ENCODE measurements around the gene CNTN5.
"Not testable (repeated sequence)": the region's sequence is repeated elsewhere in the genome, so short reads cannot be mapped to it uniquely, and the experiment has no call there.

CNTN5 gene

DNA sequence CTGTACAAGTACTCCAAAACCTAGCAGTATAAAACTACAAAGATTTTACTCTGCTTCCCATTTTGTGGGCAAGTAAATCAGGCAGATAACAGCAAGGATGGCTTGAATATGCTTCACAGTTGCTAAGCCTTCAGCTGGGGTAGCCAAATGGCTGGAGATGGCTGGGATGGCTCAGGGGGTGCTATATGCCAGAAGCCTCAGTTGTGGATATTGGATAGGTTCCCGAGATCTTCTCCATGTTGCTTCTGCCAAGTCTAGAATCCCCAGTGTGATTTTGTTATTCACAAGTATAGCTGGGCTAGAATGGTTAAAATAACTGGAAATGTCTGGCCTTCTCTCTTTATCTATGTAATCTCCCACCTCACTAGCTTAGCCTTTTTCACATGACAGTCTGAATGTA, 1194.0 kb downstream of the CNTN5 start:
- DNase-seq (ENCODE audit: low spot score): no peak

DNA sequence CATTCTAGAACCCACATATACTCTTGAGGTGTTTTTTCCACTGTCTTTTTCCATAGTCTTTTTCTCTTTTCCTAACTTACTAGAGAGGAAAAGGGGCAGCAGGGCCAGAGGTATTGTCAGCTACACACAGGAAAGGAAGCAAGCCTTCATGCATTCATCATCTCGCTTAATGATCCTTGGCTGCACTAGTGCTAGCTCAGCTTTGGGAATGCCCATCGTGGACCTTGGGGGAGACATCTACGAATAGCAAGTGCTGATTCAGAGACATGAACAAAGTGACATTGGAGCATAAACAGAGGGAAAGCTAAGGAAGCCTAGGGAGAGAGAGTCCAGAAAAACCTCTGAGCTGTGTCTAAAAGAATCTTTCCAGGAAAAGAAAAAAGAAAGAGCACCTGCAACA, 1200.1 kb downstream of the CNTN5 start:
- DNase-seq (ENCODE audit: low spot score): no peak

DNA sequence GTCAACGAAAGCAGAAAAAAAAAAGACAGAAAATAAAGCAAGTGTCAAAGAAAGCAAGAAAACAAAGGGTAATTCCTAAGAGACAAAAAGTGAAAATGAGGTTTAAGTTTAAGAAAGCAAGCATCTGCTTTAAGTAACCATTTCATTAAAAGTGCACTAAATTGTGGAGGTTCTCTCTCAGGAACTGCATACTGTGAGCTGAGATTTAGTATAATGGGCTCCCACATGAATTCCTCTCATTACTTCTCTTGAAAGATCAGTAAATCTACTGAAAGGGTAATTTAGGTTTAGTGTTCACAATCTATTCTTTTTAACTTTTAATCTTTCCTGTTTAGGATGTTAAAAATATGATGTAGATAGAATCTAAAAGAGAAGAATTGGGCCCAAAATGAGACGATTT, 1201.0 kb downstream of the CNTN5 start:
- DNase-seq (ENCODE audit: low spot score): no peak

DNA sequence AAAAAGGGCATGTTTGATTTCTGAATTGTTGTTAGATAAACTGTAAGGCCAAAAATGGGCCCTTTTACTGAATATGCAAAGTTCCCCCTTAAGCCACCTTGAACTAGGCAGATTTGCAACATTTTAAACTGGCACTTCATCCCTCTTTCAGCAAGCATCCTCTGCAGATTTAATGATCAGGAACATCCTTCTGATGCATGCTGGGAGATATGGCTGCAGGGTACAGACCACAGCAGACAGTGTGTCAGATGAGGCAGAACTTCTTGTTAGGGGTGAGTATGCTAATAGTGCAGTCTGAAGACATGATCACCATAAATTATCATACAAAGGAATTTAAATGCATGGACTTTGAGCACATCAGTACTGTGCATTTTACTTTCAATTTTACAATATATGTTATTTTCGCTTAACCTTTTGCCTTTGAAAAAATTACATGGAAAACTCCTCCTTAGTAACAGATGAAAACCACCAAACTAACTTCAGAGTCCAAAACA, 1203.8 kb downstream of the CNTN5 start:
- no peak for DNase-seq (ENCODE audit: low spot score)

DNA sequence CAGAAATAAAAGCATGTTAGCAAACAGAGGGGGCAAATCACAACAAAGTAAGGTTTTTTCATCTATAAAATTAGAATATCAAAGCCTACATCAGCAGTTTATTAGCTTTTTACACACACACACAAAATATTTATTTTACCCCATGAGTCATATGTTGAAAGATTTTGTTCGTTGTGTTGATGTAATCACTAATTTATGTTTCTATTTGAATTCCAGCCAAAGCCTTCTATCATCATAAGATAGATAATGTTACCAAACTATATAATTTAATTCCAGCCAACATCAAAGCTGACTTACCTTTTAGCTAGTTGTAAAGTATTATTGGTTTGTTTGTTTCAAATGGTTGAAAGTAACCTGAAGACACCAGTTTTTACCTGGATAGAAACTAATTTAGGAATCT, 1208.3 kb downstream of the CNTN5 start:
- no peak for DNase-seq (ENCODE audit: low spot score)

DNA sequence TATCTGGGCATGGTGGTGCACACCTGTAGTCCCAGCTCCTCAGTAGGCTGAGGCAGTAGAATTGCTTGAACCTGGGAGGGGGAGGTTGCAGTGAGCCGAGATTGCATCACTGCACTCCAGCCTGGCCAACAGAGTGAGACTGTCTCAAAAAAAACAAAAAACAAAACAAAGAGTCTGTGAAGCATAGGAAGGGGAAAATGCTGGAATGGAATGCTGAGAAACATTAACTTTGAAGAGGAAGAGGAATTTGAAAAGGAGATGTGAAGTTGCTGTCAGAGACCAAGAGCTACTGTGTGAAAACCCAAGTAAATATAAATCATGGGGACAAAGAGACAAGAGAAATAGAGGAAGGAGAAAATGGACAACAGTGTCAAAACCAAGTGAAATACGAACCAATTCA, 1211.3 kb downstream of the CNTN5 start:
- no peak for DNase-seq (ENCODE audit: low spot score)

DNA sequence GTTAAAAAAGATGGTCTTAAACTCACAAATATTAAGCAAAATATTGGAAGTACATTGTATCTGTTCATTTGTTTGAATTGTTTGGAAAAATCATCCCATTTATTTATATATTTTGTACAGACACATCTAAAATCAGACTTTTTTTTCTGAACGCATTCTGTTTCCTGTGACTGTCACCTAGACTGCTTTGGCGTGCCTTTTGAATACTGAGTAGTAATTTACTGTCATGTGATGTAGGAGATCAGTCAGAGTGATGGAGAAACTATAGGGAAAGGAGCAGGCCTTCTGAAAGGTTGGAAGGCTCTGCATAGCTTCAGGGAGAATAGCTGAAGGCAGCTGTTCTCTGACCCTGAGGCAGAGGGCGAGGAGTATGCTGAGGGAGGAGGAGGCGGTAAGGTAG, 1214.3 kb downstream of the CNTN5 start:
- no peak for DNase-seq (ENCODE audit: low spot score)

DNA sequence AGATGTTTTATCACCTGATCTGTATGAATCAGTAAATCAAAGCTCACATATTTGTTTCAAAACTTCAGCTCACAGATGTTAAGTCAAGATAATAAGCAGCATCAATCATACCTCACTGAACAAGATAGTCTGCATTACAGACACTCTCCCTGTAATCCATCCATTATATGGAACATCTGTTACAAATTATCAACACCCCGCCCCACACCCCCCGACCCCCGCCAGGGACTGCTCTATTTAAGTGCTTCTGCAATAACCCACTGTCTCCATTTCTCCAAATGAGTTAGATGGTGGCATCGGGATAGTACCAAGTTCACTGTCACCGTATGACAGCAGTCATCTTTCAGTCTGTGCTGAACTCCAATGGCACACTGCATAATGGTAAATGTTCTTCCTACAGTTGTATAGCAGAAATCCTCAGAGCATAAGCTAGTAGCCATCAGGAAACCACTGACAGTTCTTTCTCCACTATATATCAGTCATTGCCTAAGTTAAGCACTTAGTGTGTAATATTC, 1219.3 kb downstream of the CNTN5 start:
- no peak for DNase-seq (ENCODE audit: low spot score)

DNA sequence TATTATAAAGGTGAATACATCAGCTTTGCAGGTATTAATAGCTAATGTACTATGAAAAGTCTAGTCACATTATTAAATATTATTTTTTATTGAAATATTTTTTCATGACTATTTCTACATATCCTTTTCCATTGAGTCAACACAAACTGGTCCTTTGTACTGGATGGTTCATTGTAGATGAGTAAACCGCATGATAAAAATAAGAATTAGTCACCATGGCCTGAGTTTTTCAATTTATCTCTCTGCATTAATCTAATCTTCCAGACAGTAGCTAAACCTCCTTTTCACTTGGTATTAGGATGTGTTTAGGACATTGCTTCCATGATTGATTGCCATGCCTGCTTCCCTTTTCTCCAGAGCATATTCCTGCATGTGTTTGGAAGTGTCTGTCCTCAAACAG, 1227.0 kb downstream of the CNTN5 start:
- no peak for DNase-seq (ENCODE audit: low spot score)

DNA sequence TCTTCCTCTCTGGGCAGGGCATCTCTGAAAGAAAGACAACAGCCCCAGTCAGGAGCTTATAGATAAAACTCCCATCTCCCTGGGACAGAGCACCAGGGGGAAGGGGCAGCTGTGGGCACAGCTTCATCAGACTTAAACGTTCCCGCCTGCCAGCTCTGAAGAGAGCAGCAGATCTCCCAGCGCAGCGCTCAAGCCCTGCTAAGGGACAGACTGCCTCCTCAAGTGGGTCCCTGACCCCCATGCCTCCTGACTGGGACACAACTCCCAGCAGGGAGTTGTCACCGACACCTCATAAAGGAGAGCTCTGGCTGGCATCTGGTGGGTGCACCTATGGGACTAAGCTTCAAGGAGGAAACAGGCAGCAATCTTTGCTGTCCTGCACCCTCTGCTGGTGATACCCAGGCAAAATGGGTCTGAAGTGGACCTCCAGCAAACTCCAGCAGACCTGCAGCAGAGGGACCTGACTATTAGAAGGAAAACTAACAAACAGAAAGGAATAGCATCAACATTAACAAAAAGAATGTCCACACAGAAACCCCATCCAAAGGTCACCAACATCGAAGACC, 1236.6 kb downstream of the CNTN5 start:
- DNase-seq (ENCODE audit: low spot score): not testable (repeated sequence)

DNA sequence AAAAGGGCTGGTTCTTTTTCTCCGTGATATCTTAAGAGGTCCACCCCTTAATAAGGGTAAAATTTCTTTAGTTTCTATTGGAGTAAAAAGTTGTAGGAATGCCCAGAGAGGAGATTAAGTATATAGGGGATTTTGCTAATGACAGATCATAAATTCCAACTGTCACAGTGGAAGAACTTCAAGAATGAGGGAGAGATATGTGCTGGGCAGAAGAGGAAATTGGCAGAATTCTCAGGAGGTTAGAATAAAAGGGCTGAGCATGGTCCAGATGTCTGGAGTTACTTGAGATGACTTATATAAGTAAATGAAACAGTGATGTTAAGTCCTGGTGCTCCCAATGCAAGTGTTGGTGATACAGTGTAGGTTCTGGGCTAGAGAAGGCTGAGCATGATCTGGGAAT, 1248.8 kb downstream of the CNTN5 start:
- DNase-seq (ENCODE audit: low spot score): no peak

DNA sequence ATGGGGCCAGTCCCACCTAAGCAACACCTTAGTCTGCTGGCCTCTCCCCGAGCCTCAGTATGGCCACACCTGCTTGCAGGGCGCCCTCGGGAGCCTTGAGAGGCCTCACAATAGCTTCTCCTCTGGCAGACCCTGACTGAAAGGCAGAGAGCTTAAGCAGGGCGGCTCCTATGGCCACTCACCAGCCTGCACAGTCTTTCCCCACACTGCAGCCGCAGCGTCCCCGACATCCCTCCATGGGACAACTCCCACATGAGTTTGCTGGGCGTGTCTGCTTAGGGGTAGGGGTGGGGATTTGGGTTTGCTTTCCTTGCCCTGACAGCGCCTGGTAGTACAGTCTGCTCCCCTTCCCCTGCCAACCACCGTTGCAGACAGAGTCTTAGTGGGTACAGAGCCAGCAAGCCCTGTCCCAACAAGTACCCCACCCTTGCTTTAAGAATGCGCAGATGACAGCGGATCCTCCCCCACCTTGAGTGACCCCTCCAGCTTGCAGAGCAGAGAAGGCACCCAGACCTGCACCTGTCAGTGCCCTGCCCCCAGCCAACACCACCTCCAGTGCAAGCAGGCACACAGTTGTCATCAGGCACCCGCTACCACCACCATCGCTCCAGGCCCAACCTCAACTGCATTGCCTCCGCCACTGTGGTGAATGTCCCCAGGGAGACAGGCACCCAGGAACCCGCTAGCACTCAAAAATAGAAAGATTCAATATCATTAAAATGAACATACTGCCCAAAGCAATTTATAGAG, 1252.5 kb downstream of the CNTN5 start:
- no peak for DNase-seq (ENCODE audit: low spot score)

DNA sequence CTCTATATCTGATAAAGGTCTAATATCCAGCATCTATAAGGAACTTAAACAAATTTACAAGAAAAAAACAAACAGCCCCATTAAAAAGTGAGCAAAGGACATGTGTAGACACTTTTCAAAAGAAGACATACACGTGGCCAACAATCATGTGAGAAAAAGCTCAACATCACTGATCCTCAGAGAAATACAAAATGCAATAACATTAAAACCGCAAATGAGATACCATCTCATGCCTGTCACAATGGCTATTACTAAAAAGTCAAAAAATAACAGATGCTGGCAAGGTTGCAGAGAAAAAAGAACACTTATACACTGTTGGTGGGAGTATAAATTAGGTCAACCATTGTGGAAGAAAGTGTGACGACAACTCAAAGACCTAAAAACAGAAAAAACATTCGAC, 1253.7 kb downstream of the CNTN5 start:
- DNase-seq (ENCODE audit: low spot score): not testable (repeated sequence)

DNA sequence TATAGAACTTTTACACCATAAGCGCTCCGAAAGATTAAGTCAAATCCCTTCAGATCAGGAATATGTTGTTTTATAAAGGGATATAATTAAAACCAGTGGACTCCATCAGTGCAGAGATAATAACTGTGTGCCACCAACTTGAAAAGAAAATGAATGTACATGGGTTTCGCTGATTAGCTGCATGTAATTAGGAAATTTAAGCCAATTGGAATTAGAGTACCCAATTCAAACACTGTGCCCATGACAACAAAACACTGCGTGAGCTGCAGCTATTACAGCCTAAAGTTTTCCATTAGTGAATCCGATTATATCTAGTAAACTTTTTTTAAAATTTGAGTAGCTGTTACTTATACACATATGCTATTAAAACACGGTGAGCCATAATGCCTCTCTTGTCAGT, 1274.0 kb downstream of the CNTN5 start:
- DNase-seq (ENCODE audit: low spot score): no peak

DNA sequence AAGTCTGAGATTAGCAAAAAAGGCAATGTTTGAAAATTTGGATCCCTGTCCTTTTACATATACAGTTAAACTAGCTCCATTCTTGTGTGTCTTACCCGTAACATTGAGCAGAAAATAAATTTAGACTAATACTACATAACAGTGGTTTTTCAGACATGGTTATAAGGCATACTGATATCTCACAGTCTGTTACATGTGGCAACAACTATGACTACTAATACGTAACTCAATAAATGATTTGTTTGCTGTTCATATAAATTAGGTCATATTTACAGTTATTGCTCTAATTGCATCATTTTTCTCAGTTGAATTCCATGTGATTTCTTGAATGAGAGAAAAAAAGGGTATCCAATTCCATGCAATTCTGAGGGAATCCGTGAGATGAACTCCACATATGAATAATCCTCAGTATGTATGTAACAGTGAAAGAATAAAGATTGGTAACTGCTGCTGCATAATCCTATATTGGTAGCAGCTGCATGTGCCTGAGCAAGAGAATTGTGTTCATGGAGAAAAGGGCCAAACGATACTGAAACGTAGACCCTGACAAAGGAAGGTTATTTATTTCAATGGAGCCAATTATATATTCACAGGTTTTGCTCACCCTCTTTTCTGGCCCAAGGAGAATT, 1275.4 kb downstream of the CNTN5 start:
- DNase-seq (ENCODE audit: low spot score): no peak

DNA sequence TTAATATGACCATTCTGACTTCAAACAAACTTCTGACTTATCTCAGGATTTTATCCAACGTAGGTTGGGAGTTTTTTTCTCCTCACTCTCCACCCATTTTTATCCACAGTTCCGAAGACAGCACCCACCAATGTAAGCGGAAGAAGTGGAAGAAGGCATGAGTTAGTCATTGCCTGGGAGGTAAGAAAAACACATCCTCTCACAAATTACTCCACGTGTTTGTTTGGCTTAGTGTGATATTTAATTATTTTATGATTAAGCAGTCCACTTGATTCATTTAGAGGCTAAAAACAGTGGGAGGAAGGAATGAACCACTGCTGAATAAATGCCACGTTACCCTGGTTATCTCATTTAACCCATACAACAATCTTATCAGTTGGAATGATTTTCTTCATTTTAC, 1276.8 kb downstream of the CNTN5 start:
- DNase-seq (ENCODE audit: low spot score): no peak

DNA sequence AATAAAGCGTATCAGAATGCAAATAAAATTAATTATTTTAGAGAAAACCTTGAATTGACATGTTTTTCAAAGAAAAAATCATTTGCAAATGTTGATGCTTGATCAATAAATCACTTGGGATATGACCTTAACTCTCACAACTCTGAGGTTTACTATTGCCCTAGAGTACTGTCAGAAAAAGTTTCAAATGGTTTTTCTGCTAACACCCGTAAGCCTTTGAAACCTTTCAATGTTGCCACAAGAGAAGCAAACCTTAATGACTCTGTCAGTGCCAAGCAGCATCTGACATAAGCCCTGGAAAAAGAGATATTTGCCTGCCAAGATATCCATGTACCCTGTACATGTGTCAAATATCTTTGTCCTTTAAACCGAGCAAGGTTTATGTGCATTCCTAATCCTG, 1282.1 kb downstream of the CNTN5 start:
- no peak for DNase-seq (ENCODE audit: low spot score)

DNA sequence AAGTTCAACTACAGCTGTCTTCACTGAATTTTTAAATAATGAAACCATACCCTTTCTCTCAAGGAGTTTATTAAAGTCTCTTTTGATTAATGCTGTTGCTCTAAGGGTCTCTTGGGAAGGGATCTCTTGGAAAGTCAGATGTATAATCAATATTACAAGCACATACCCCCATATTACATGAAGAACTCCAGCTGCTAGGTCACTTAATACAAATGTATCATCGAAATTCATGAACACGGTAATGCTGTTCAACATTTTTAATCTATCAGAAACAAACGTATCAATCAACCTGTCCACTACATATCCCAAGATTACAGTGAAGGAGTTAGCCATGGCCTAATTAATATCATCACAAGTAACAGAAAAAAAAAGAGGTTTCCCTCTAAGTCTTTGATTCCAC, 1283.1 kb downstream of the CNTN5 start:
- DNase-seq (ENCODE audit: low spot score): no peak

DNA sequence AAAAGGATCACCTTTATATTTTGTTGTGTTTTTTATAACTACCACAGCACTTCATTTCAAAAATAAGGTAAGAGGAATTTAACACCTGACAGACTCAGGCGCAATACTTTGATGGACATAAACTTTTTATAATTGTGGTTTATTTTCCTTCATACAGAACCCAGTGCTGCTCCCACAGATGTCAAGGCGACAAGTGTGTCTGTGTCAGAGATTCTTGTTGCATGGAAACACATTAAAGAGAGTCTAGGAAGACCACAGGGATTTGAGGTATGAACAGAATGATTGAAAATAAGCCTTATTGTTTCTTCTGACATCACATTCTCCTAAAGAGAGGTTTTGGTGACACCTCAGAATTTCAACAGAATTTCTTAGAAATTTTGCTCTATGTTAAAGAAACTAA, 1287.5 kb downstream of the CNTN5 start:
- no peak for DNase-seq (ENCODE audit: low spot score)

DNA sequence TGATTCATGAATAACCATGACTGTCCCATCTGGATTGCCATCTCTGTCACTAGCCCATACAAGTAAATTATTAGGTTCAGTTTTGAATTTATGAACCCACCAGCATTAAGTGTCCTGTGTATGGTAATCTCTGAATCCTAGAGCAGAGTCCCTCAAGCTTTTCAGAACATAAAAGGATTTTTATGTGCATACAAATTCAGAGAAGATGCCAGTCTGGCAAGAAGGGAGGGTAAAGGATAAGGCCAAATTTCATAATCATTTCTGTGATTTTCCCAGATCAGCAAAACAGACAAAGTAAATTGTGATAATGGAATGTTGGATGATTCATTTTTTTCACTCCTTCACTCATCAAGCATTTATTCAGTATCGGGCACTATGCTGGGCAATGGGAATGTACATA, 1295.2 kb downstream of the CNTN5 start:
- DNase-seq (ENCODE audit: low spot score): no peak

DNA sequence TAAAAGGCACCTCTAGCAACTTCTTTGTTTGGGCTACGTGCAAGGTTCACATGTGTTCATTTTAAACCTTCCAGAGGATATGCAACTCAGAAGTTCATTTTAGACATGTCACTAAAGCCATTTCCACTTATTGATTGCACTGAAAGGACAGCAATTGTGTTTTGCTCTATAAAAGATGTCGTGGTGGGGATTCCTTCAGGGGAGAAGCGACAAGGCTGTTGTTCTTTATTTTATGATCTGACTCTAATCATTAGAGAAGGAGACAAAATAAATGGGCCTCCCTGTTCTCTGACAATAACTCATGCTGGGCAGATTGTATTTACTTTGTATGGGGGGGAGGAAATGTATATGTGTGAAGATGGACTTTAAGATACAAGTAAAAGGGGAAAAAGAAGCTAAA, 1296.2 kb downstream of the CNTN5 start:
- no peak for DNase-seq (ENCODE audit: low spot score)

DNA sequence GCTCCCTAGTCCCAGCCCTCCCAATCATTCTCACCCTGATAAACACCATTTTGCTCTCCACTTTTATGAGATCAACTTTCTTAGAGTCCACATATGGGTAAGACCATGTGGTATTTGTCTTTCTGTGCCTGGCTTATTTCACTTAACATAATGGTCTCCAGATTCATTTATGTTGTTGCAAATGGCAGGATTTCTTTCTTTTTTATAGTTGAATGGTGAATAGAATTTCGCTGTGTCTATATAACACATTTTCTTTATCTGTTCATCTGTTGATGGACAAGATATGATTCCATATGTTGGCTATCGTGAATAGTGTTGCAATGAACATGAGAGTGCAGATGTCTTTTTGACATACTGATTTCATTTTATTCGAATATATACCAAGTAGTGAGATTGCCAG, 1298.9 kb downstream of the CNTN5 start:
- no peak for DNase-seq (ENCODE audit: low spot score)

DNA sequence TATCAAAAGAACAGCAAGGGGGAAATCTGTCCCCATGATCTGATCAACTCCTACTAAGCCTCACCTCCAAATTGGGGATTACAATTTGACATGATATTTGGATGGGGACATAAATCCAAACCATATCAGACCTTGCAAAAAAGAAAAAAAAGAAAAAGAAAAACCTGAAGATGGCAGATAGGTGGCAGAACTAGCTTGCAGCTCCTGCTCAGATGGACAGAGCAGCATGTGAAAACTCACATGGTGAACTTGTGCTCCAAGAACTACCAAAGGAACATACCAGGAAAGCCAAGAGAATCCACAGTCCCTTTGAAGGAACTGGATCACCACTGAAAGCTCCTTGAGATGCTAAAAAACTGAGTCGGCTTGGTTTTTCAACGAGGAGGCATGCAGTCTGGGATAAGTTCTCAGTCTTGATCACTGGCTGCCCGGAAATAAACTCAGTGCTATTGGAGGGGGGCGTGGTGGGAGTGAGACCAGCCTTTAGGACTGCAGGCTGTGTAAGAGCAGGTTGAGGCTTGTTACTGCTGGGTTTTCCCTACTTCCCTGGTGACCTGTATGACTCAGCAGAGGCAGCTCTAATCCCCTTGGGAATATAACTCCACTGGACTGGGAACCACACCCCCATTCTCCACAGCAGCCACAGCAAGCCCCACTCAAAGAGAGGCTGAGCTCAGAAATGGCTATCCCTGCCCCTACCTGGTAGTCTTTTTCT, 1308.0 kb downstream of the CNTN5 start:
- no peak for DNase-seq (ENCODE audit: low spot score)

Measured in globus pallidus (tissue), 1 donor.